SU-DHL-6 (cell line): ENCODE data around the gene VASN.

Source experiments
- H2AFZ ChIP-seq: fragments of 200-600 bp; sonication (generic); 2 replicates; pipeline ENCODE4 v1.6.1; 2014; ENCODE audit warnings: low read depth, mild to moderate bottlenecking, moderate library complexity, mixed read lengths, antibody characterized with exemption, low read length; ENCODE audit not compliant: severe bottlenecking
- H3F3A ChIP-seq: fragments of 200-600 bp; shearing (Covaris generic); 2 replicates; pipeline ENCODE4 v1.6.0; 2016; ENCODE audit warnings: antibody characterized with exemption, mild to moderate bottlenecking; ENCODE audit not compliant: insufficient read depth
- H3K27ac ChIP-seq: fragments of 200-600 bp; sonication (generic); 2 replicates; pipeline ENCODE4 v1.5.1; 2016; ENCODE audit warnings: low read depth, mild to moderate bottlenecking, low read length, moderate library complexity, mixed read lengths
- H3K27me3 ChIP-seq: fragments of 200-600 bp; sonication (generic), shearing (Covaris generic); 2 replicates; pipeline ENCODE4 v1.6.0; 2014; ENCODE audit warnings: mild to moderate bottlenecking, low read length
- H3K36me3 ChIP-seq: fragments of 200-600 bp; sonication (generic); 2 replicates; pipeline ENCODE4 v1.6.1; 2014; ENCODE audit warnings: mild to moderate bottlenecking, low read length, mixed read lengths
- H3K4me2 ChIP-seq: fragments of 300-600, 200-600 bp; shearing (Covaris generic), sonication (generic); 2 replicates; pipeline ENCODE4 v1.6.0; 2014; ENCODE audit warnings: low read length, low read depth, mild to moderate bottlenecking; ENCODE audit not compliant: poor library complexity, severe bottlenecking
- H3K4me3 ChIP-seq: fragments of 200-600 bp; sonication (generic); 2 replicates; pipeline ENCODE4 v1.5.1; 2014; ENCODE audit warnings: antibody characterized with exemption, low read length, mild to moderate bottlenecking, mixed read lengths; ENCODE audit not compliant: insufficient read depth, poor library complexity, severe bottlenecking
- H3K79me2 ChIP-seq: fragments of 200-600 bp; sonication (generic); 2 replicates; pipeline ENCODE4 v1.6.1; 2014; ENCODE audit warnings: mild to moderate bottlenecking, low read length, moderate library complexity; ENCODE audit not compliant: insufficient read depth
- H3K9ac ChIP-seq: fragments of 200-600 bp; sonication (generic); 2 replicates; pipeline ENCODE4 v1.7.0; 2014; ENCODE audit warnings: mild to moderate bottlenecking, low read length
- H3K9me2 ChIP-seq: fragments of 200-600 bp; sonication (generic); replicated peaks from 2 replicates; pipeline ENCODE4 v1.6.1; 2014; ENCODE audit warnings: low read length; ENCODE audit not compliant: insufficient read depth
- H3K9me3 ChIP-seq: fragments of 200-600 bp; sonication (generic); 2 replicates; pipeline ENCODE4 v1.6.1; 2014; ENCODE audit warnings: low read length, mixed read lengths; ENCODE audit not compliant: insufficient read depth
- H4K20me1 ChIP-seq: fragments of 200-600 bp; sonication (generic); 2 replicates; pipeline ENCODE4 v1.6.1; 2014; ENCODE audit warnings: low read depth, mild to moderate bottlenecking, antibody characterized with exemption, low read length, moderate library complexity, mixed read lengths
- CTCF ChIP-seq: fragments of 200-600 bp; sonication (generic); IDR thresholded peaks from one replicate; pipeline ENCODE4 v1.5.1; 2017; ENCODE audit warnings: antibody characterized with exemption, mild to moderate bottlenecking, low read length, moderate library complexity; ENCODE audit not compliant: insufficient read depth, poor library complexity, severe bottlenecking
- EZH2phosphoT487 ChIP-seq: fragments of 200-600 bp; sonication (generic), shearing (Covaris generic); conservative IDR thresholded peaks from 2 replicates; pipeline ENCODE4 v1.6.1; 2018; ENCODE audit warnings: mild to moderate bottlenecking, antibody characterized with exemption, low read length, moderate library complexity, mixed read lengths

VASN gene

GRCh38 chr16:4378161-4378666 lies 6.6 kb downstream of the VASN start:
- Histone ChIP-seq H3K9me2 (no peaks in the 10 kb centered on the region), H3K4me3 (no peak overlapping the region), H3K9me3 (no peaks in the 10 kb centered on the region), H4K20me1 (no peaks in the 10 kb centered on the region), H3K4me2 (no peak overlapping the region), H3K27ac (no peak overlapping the region), H3K36me3 (no peaks in the 10 kb centered on the region), H3F3A (no peaks in the 10 kb centered on the region), H3K27me3 (no peaks in the 10 kb centered on the region), H3K79me2 (no peaks in the 10 kb centered on the region), H3K9ac (no peak overlapping the region), H2AFZ (no peak overlapping the region)
- TF ChIP-seq CTCF (no peak), EZH2phosphoT487 (no peak)

- H3K79me2 ChIP-seq = no peaks in the 10 kb centered on the region
- H3F3A ChIP-seq = no peaks in the 10 kb centered on the region
- no peak overlapping the region for H3K4me2 ChIP-seq
- no peaks in the 10 kb centered on the region for H3K27me3 ChIP-seq
- no peak for TF ChIP-seq EZH2phosphoT487
- TF ChIP-seq CTCF = no peak
- H3K9me2 ChIP-seq = no peaks in the 10 kb centered on the region
- no peaks in the 10 kb centered on the region for H4K20me1 ChIP-seq
- H3K27ac ChIP-seq = no peak overlapping the region
- no peak overlapping the region for H3K9ac ChIP-seq
- no peaks in the 10 kb centered on the region for H3K36me3 ChIP-seq
- no peak overlapping the region for H2AFZ ChIP-seq
- no peaks in the 10 kb centered on the region for H3K9me3 ChIP-seq
- H3K4me3 ChIP-seq = no peak overlapping the region
Observed at GRCh38 chr16:4378999-4379690, 7.5 kb downstream of the VASN start.

DNA sequence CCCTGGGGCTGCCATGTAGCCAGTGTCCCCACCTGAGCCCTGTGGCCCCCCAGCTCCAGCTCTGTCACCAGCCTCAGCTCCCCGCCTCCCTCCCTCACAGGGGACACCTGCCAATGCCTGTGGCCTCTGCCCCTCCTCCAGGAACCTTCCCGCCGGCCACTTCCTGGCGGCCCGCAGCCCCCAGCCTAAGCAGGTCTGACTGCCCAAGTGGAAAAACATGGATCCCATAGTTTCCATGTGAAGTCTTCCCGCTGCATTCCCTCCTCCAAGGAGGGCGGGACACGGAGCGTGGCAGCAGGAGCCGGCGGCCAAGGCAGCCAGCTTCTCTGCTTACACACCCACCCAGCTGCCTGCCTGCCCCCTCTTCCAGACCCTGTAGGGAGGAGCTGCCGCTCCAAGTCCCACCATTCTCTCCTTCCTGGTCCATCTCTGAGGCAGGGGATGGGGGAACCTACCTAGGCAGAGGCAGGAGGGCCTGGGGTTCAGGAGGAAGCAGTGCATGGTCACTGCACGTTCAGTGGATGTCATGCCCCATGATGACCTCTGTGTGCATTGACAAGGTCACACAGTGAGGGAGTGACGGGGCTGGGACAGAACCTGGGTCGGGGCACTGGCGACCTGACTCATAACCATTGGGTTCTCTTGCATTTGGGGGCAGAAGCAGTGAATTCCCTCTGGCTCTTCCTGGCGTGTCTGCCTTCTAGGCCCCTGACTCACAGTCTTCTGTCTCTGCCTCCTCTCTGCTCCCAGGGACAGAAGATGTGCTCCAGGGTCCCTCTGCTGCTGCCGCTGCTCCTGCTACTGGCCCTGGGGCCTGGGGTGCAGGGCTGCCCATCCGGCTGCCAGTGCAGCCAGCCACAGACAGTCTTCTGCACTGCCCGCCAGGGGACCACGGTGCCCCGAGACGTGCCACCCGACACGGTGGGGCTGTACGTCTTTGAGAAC lies 8.7 kb downstream of the VASN start:
- H3K9me2 ChIP-seq = no peaks in the 10 kb centered on the region
- no peak overlapping the region for H3K4me3 ChIP-seq
- H3K9me3 ChIP-seq = no peaks in the 10 kb centered on the region
- no peak overlapping the region for H3K27ac ChIP-seq
- no peak overlapping the region for H3K9ac ChIP-seq
- no peaks in the 10 kb centered on the region for H3F3A ChIP-seq
- TF ChIP-seq EZH2phosphoT487 (no peak), CTCF (no peak)
- no peak overlapping the region for H2AFZ ChIP-seq
- H3K36me3 ChIP-seq = no peaks in the 10 kb centered on the region
- H4K20me1 ChIP-seq = no peaks in the 10 kb centered on the region
- H3K79me2 ChIP-seq = no peaks in the 10 kb centered on the region
- no peaks in the 10 kb centered on the region for H3K27me3 ChIP-seq
- no peak overlapping the region for H3K4me2 ChIP-seq
